Stromal cell of bone marrow (primary cell): ENCODE measurements around the gene LMTK2.

Experiments
- DNase-seq: peaks from one replicate; pipeline ENCODE4 v3.0.0-alpha.2; 2012; ENCODE audit warnings: low read depth

Gene LMTK2

DNA sequence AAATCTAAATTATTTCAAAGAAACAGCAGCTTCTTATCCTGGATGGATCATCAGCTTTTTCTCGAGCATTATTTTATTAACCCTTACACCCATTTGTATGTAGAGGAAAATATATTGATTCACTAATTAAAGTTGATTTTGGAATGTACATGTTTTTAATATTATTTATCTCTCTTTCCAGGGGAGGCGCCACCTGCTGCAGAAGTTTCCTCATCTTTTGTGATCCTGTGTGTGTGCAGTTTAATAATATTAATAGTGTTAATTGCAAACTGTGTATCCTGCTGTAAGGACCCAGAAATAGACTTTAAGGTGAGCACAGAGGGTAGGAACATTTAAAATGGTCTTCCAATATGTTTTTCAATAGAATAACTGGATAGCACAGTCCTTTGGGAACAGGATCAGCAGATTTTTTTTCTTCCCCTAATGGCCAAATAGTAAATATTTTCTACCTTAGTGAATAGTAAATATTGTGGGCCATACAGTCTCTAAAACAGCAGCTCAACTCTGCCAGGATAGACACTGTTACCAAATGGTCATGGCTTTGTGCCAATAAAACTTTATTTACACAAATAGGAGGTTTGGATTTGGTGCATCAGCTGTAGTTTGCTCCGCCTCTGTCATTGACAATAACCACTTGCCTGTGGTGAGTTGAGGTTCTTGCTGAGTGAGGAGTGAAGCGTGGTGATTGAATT is 30.6 kb downstream of the LMTK2 start:
- no peak for DNase-seq

DNA sequence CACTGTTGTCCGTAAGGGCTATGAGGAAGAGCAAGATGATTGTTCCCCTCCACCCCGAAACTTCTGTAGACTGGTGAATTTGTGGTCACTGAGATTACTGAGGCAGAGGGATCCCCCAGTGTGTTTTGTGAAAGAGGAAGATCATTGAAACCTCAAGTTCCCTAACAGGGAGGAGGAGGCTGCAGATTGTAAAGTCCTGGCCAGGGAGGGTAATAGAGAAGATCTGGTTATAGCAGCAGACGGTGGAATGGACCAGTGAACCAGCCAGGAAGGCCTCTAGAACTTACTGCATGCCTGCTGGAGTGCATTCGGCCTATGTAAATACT is 31.1 kb downstream of the LMTK2 start:
- no peak for DNase-seq

GRCh38 chr7:98138672-98139071 is 32.0 kb downstream of the LMTK2 start:
- no peak for DNase-seq

DNA sequence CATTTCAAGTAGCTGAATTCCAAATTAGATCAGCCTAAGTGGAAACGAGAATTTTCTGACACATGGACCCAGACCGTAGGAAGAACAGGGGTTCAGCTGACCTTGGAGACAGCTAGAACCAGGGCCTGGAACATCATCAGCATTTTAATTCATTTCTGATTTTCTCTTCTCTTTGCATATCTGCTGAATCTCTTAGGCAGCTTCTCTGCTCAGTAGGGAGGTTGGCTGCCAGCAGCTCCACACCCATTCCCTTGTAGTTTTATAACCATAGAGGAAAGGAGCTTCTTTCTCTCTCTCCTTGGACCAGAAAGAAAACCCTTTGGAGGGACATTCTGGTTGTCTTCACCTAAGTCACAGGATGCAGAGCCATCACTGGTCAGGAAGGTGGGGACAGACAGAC is 36.0 kb downstream of the LMTK2 start:
- no peak for DNase-seq

DNA sequence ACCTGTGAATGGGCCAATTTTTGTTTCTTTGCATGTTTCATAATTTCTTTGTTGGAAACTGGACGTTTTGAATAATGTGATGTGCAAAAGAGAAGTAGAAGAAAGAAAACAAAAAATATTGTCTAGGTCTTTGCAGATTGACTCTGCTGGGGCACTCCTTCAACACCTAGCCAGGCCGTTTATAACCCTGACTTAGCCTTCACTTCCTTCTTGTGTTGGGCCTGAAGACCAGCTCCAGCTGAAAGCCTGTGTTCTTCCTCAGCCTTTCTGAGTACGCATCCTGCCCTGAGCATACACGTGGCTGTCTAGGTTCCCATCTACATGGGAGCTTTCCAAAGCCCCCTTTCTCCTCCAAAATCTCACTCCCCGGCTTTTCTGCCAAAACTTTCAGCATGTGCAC is 41.9 kb downstream of the LMTK2 start:
- DNase-seq = no peak

- no peak for DNase-seq
These were observed 42.5 kb downstream of the LMTK2 start for GRCh38 chr7:98149116-98149692.

DNA sequence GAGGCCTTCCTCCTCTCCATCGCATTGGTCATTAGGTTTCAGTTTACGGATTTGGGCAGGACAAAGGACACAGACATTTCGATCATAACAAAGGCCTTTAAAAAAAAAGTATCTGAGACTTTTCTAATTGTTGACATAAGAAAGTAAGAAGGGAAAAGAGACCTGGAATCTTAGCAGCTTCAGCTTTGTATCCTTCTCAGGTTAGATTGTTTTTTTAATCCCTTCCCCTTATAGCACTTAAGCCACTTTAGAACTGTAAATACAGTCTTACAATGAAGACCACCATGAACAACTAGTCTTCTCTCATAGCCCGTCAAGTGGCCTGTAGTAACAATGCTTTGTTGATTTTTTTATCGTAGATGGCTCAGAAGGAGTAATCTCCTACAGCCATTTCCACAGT is 45.2 kb downstream of the LMTK2 start:
- DNase-seq = no peak

- DNase-seq = no peak
These were observed 50.0 kb downstream of the LMTK2 start for GRCh38 chr7:98156700-98157099.

GRCh38 chr7:98157761-98158160 is 51.1 kb downstream of the LMTK2 start:
- no peak for DNase-seq

GRCh38 chr7:98162758-98163157 is 56.1 kb downstream of the LMTK2 start:
- DNase-seq = no peak

DNA sequence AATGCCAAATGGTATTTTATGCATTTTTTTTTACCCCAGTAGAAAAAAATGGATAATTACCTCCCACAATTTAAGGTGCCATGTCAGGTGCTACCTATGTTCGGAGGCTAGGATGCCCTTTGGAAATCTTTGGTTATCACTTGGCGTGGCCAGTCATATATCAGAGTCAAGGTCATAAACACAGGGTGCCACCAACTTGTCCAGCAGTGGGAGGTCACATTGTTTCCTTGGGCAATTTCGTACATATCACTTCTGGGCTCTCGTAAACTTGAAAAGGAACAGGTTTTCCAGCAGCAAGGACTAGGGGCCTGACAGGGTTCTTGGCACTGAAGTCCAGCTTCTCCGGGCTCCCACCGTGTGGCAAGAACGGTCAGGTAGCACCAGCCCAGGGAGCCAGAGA is 56.6 kb downstream of the LMTK2 start:
- DNase-seq = no peak

DNA sequence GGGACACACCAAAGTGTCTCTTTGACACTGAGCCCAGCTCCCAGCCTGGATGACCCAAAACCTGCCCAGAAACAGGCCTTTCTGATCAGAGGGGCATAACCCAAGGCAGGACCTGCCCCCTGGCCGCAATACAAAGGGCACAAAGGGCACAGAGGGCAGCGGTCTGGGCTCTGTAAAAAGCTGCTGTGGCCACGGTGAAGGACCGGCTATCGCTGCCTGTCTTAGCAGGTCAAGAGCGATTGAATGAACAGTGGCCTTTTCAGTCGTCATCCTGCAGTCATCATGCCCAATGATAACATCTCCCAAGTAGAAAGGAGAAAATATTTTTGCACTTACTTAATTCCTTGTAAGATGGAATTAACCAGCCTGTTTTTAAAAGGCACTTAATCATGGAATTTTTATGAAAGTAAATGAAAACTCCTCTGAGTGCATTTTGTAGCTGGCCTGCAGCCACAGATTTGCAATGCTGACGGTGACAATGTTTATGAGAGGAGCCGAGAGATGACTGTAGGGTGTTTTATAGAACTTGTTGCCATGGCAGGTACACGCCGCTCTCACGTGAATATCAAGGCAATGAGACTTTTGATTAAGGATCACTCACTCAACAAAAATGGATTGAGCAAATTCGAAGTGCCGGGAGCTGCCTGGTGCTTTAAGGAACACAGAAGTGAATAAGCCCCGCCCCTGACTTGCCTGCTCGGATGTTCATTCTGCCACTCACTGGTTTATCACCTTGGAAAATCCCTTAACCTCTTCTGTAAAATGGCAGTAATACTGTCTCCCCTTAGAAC is 57.2 kb downstream of the LMTK2 start:
- no peak for DNase-seq

- no peak for DNase-seq
These were observed 59.4 kb downstream of the LMTK2 start for GRCh38 chr7:98165827-98166667.

- no peak for DNase-seq
These were observed 60.0 kb downstream of the LMTK2 start for GRCh38 chr7:98166668-98166970.

- no peak for DNase-seq
These were observed 61.0 kb downstream of the LMTK2 start for GRCh38 chr7:98167653-98168052.

GRCh38 chr7:98168181-98168903 is 61.7 kb downstream of the LMTK2 start:
- DNase-seq = peak; percentile 18

- no peak for DNase-seq
These were observed 62.4 kb downstream of the LMTK2 start for GRCh38 chr7:98168904-98169621.

DNA sequence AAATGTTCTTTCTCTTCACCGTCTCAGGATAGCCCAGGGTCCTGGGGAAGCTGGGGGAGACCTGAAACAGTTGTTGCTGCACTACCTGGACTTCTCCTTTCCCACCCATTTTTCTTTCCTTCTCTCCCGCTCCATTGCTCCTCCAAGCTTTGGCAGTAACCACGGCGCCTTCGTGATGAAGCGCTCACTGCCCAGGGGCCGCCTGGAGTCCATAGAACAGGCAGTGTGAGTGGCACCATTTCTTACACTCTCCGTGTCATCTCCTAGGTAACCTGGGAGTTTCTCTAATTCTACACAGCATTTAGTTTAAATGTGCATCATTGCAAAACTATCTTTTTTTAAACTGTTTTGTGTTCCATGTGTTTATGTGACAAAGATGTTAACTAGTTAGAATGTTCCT is 64.3 kb downstream of the LMTK2 start:
- no peak for DNase-seq

- DNase-seq = no peak
These were observed 64.8 kb downstream of the LMTK2 start for GRCh38 chr7:98171449-98171848.

- no peak for DNase-seq
These were observed 67.9 kb downstream of the LMTK2 start for GRCh38 chr7:98174334-98175259.
